Measurements from ENCODE around the gene SNX1.

SNX1 gene

DNA sequence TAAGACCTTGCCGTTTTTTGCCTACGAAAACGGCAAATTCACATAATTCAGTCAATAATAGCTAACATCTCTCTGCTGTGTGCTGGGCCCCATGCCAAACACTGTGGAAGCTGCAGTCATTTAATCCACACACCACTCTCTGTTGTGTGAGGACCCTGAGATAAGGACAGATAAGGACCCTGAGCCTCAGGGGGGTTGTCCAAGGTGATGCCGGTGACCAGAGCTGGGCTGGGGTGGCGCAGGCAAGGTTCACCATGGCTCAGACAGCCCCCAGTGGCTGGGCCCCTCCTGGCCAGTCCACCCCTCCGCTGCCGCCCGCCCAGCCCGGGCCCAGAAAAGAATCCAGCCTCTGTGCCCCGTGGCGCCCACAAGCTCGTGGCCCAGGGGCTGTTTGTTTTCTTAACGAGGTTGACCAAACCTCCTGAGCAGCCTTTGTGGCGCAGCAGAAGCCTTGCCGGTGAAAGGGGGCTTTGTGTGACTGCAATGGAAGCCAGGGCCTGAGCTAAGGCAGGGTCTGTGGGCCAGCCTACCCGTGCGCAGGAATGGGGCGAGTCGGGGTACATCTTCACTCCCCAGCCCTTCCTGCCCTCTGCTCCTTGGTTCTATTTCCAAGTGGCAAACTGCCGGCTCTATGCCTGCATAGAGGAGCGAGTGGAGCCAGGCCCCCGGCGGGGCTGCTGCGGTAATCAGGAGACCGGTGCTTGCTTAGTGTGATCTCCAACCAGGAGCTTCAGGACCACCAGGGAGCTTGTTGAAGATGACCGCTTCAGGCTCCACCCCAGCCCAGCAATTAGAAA, 51.3 kb downstream of the SNX1 start:
- peak; percentile 65 for DNase-seq (ENCODE audit: low read depth)

DNA sequence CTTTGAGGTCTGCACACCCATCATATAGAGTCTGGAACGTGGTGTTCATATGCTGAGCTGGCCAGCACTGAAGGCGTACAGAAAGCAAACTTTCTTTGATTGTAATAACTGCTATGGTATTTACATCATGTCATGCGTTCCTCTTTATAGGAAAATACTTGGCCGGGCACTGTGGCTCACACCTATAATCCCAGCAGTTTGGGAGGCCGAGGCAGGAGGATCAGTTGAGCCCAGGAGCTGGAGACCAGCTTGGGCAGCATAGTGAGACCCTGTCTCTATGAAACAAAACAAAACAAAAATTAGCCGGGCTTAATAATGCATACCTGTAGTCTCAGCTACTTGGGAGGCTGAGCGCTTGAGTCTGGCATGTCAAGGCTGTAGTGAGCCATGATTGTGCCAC, 52.4 kb downstream of the SNX1 start:
- DNase-seq (ENCODE audit: low read depth): no peak

DNA sequence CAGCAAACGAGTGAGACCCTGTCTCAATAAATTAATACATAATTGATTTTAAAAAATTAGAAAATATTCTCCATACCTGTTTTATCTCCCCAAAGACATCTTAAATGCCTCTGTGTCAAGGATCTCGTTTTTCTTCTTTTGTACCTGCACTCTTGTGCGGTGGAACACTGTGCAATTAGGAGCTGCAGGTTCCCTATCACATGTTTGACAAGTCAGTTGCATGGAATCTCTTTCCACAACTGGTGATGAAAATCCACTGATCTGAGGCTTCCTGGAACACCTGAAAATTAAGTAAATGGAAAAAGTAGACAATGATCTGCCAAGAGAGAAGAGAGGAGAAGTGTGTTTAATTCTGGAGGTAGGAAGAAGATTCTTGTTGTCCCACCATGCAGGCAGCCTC, 52.8 kb downstream of the SNX1 start:
- no peak for DNase-seq (ENCODE audit: low read depth)

DNA sequence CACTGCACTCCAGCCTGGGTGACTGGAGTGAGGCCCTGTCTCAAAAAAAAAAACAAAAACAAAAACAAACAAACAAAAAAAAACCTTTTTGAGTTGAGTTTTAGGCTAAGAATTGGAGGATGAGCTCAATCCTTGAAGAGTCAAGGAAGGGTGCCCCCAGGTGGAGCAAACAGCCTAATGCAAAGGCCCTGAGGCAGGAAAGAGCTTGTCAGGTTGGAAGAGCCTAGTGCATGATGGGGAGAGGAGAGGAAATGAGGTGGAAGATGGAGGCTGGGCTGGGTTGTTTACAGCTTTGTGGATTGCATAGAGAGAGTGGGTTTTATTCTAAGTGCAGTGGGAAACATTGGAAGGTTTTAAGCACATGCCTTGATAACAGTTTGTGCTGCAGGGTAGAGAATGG, 53.6 kb downstream of the SNX1 start:
- no peak for DNase-seq (ENCODE audit: low read depth)

DNA sequence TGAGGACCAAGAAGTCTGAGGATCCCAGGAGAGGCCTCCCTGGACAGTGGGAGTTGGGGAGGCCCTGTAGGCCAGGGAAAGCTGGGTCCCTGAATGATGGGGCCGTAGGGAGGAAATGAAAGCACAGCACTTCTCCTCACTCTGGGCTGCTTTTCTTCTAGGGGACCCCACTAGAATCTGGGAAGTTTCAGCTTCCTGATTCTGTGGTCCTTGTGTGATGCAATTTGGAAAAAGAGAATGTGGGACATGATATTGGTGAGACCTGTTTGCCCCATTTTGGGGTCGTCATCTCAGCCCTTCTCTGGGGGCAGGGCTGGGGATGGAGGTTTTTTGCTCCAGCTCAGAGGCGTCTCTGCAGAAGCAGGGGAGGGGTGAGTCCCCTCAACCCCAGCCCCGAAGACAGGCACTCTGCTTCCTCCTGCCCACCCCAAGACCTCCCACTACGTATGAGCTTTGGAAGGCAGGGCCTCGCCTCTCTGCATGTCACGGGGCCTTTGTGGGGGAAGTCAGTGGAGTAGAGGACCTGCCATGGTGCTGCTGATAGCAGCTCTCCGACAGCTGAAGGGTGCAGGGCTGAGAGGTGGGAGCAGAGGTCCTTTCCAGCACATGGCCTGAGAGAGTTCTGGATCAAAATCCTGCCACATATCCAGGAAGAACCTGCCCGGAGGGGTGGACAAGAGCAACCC, 54.3 kb downstream of the SNX1 start:
- no peak for DNase-seq (ENCODE audit: low read depth)

DNA sequence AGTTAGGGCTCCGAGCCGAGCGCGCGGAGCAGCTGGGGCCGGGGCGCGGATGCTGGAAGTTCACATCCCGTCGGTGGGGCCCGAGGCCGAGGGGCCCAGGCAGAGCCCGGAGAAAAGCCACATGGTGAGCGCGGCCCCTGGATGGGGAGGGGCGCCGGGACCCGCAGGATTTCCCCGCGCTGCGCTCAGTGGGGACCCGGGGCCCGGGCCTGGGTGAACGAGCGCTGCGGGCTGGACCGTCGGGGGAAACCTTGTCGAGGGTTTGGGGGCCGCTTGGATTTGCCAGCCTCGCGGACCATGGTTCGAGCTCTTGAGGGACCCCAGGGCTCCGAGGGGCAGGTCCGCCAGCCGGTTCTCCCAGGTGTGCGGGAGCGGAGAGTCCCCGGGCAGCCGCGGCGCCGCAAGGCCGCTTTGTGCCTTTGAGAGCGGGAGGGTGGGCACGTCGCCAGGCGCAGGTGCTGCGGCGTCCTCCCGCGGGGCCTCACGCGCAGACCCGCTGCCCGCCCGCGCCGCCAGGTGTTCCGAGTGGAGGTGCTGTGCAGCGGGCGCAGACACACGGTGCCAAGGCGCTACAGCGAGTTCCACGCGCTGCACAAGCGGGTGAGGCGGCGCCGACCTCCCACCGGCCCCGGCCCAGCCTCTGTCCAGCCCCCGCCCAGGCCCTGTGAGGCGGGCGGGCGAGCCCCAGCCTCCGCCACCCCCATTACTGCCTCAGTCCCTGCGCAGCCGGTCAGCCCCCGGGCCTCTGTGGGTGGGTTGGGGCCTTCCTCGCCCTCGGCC, 56.1 kb downstream of the SNX1 start, which contains the start of gene SNX22:
Gene SNX22 (plus strand): TSS at position 5 of the 780 bp plus-strand sequence. CDS start 45 bp downstream, at position 50.
- no peak for DNase-seq (ENCODE audit: low read depth)

DNA sequence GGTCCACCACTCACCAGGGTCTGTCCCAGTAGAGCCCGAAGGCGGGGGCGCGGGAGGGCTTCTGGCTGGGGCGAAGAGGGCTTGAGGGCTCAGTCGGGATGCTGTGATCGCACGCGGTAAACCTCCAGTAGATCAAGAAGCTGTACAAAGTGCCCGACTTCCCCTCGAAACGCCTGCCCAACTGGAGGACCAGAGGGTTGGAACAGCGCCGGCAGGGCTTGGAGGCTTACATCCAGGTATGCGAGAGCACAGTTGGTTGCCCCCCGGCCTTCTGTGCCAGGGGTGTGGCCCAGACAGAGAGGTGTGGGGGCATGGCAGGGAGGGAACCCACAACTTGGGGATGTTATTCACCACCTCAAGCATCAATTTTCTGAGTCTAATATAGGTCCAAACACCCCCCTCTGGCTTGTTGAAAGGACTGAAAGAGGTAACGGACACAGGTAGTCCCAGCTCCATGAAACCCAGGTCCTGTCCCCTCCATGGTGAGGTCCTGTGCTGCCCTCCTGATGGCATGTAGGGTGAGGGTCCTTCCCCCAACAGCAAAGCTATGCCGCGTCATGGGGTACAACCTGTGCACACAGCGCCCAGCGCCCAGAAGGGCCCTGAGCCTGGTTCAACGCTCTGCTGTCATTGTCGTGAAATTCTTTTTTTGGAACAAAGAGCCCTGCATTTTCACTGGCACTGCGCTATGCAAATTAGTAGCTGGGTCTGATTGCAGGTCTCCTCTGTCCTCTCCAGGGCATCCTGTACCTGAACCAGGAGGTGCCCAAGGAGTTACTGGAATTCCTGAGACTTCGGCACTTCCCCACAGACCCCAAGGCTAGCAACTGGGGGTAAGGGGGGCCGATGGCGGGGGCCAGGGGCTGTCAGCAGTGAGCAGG, 57.0 kb downstream of the SNX1 start:
- DNase-seq (ENCODE audit: low read depth): no peak

DNA sequence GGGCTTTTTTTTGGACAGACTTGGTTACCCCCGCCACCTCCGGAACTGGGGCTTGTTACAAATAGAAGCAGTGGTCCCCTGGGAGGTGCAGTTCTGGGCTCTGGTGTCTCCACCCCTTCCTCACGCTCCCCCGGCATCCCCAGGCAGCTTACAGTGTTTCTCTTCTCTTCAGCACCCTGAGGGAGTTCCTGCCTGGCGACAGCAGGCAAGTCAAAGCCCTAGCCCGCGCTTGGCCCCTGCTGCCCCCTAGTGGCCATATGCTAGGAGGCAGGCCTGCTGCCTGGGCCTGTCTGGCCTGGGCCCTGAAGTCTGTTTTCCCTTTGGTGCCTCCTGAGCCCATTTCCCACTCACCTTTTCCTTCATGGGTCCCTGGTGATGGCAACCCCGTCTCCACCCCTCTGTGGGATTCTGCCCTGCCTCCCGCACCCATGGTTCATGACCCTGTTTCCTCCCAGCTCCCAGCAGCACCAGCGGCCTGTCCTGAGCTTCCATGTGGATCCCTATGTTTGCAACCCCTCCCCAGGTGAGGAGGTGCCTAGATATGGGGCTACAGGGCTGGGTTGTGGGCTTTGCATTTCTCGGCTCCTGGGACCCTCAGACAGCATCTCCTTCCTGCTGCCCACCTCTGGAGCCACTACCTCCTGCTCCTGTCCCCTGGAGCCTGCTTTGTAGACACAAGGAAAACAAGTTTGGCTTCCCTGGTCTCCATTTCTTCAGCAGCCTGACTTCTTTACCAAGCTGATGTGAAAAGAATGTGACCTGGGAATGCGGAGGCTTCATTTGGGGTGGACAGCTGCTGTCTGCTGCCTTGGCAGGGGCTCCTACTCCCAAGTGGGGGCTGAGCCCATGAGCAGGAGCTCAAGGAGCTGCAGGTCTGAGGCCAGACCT, 57.9 kb downstream of the SNX1 start:
- peak; percentile 82 for DNase-seq (ENCODE audit: low read depth)

DNA sequence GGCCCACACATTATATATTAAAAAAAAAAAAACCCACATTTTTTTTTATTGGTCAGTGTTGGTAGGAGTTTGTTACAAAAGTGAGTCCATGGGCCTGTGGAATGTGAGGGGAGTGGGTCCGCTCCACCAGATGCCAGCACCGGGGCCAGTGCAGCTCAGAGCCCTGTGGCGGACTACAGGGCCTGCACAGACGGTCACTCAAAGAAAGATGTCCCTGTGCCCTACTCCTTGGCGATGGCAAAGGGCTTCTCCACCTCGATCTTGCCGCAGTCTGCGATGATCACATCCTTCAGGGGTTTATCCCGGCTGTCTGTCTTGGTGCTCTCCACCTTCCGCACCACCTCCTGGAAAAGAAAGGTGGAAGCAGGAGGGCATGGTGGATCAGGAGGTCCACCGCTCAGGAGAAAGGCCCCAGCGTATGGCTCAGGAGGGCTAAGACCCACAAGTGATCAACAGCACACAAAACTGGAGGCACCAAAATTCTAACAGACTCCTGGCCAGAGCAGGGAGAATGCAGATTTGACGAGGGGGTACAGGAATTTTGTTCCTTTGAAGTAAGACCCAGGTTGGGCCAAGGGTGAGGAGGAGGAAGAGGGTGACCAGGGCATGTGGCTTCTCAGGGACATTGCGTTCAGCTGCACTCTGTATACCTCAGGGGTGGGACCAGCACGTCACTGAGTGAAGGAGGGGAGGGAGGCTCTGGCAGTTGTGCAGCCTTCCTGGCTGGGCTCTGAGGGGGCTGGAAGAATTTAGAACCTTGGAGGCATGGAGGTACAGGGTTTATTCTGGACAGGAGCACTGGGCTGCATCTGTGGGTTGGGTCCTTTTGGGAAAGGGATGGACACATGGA, 60.2 kb downstream of the SNX1 start:
- no peak for DNase-seq (ENCODE audit: low read depth)

DNA sequence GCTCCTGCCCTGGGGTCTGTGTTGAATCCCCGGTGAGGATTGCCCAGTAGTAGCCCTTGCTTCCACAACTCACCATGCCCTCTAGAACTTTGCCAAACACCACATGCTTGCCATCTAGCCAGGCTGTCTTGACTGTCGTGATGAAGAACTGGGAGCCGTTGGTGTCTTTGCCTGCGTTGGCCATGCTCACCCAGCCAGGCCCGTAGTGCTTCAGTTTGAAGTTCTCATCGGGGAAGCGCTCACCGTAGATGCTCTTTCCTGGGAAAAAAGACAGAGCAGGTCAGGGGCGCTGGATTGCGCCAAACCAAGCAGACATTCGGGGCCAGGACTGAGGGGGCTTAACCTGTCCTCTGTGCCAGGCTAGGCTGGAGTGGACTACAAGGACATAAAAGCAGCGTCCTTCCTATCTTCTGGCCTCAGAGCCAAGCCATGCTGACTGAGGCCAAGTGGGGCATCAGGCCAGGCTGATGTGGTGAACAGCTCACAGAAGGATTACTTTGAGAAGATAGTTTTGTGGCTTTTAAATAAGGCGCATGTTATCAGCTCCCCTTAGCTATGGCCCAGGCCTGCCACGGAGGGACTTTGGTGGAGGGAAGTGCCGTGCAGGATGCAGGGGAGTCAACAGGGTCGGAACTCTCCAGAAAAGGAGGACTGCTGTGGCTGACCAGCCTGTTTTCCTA, 61.0 kb downstream of the SNX1 start:
- no peak for DNase-seq (ENCODE audit: low read depth)

DNA sequence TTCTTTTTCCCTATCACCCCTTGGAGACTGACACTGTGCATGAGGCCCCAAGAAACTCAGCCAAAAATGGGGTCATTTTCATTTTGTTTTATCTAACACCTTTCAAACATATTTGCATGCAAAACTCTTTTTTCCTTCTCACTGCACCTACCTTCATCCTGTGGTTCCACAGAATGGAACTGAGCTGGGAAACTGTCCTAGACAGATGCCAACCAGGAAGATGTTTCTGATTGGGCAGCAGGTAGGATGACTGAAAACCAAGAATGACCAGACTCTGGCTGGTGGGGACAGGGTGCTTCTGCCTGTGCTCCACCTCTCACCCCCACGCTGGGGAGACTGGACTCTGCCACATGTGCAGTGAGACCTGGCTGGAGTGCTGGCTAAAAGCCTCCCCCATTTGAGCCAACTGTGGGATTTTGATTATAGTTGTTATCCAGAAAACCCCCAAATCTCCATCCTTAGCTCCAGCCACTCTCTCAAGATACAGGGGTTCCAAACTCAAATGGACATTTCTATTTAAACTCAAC, 61.9 kb downstream of the SNX1 start:
- no peak for DNase-seq (ENCODE audit: low read depth)

DNA sequence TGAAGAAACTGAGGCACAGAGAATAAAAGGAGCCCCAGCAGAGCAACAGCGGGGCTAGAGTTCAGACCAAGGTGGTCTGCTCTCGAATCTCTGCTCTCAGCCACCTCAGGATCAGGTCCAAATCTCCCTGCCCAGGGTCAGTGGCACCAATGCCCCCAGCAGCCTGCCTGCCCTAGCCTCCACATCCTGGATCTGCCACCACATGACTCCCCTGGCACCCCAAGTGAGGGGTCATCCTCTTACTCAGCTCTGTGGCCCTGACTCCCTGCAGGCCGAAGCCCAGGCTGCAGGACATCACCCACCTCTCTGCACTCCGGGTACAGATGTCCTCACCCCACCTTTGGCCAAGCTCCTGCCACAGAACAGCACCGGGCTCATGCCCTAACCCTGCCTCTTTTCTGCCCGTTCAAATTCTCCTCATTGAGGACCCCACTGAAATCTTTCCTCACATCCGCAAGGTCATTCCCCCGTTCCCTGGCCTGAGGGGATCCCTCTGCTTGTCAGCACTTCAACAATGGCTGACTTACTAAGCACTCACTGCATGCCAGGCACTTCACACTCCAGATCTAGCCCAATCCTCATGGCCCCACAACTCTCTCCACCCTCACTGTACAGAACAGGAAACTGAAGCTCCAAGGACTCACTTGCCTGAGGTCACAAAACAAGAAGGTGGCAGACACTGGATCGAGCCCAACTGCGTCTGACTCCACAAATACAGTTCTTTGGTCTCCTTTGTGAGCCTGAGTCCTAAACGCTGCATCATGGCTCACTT, 62.8 kb downstream of the SNX1 start:
- no peak for DNase-seq (ENCODE audit: low read depth)

DNA sequence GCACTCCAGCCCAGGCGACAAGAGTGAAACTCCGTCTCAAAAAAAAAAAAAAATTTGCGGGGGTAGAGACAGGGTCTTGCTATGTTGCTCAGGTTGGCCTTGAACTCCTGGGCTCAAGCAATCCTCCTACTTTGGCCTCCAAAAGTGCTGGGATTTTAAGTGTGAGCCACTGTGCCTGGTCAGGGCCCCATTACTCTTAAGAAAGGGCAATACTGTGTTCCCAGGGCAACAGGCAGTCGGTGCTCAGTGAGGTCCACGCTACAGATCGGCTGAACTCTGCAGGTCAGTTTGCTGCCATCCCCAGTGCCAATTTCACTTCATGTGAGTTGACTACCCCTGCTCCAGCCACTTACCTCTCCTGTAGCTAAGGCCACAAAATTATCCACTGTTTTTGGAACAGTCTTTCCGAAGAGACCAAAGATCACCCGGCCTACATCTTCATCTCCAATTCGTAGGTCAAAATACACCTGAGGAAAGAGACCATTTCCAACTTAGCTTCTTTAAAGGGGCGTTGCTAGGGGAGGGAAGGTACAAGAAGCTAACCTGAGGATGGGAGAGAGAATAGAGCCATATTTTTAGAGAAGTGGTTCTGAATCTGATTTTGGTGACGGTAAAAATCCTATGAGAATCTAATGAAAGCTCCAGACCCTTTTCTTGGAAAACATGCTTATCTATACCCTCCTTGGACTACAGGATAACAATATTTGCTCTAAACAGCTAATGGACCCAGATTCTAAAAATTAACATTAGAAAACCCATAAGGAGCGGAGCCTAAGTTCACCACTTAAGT, 66.1 kb downstream of the SNX1 start:
- DNase-seq (ENCODE audit: low read depth): no peak

DNA sequence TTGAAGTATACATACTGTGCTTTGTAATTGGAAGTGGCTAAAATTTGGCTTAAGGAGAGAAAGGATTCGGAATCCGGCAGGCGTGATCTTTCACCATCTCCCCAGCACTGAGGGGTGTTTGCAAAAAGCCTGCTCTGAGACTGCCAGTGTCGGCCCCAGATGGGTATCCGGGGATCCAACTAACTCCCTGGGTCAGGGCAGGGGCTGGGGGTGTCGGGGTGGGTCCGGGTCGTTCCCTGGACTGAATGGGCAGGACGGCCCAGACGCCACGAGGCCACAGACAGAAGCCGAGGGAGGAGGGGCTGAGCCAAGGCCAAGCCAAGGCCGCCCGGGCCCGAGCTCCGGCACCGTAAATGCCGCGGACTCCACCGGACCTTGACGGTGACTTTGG, 66.7 kb downstream of the SNX1 start:
- DNase-seq (ENCODE audit: low read depth): no peak

DNA sequence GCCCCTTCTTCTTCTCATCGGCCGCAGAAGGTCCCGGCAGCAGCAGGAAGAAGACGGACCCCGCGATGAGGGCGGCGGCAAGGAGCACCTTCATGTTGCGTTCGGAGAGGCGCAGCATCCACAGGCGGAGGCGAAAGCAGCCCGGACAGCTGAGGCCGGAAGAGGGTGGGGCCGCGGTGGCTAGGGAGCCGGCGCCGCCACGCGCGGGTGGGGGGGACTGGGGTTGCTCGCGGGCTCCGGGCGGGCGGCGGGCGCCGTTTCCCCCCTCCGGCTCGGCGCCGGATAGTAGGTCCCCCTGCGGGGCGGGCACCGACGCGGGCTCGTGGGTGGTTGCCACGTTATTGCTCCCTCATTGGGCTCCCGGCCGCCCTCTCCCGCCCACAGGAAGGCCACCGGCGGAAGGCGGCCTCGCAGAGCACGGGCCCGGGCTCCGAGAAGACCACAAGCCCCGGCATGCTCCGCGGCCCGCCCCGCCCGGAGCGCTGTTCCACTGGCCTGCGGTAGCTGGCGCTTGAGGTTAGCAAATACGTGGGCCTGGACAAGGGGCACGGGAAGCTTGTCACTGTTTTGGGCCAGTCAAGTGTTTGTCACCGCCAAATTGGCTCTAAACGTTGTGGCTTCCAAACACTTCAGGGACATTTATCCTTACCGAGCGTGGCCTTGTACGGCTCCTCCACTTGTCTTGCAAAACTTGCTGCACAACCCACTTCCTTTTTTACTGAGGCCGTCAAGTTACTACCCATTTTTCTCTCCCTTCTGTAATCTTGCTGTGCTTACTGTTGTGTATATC, 67.3 kb downstream of the SNX1 start, which contains the start of gene PPIB:
Gene PPIB (minus strand): TSS at position 154 of the 790 bp plus-strand sequence. CDS start 36 bp downstream, at position 118.
- peak; percentile 99 for DNase-seq (ENCODE audit: low read depth)

DNA sequence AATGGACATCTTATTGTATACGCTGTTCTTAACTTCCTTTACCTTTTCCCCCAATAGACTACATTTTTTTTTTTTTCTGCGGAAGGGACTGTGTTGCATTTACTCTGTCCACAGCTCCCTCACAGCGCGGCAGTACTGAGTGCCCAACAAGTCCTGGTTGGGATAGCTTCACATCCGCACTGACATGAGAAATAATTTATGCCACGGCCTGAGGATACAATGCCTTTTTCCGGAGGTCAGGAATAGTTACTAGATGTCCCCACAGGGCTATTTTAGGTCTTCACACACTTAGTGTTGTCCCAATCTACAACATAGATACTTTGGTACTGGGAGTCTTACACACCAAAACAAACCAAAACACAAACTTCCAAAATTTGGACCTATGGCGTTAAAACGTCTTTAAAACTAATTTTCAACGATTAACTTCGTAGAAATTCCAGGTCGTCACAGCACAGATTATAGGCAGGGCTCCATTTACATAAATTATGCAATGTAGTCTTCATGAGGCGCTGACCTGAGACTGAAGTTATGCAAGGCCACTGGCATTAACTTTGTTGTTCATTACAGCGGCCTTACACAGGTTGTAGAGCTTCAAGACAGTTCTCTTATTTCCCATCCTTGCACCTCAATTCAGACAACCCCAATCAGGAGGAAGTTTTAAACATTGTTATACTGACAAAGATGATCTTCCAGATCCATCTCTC, 68.0 kb downstream of the SNX1 start:
- DNase-seq (ENCODE audit: low read depth): peak; percentile 52
